ENCODE measurements around the gene SLC17A3. TPM values are rescaled to one million over a fixed set of nuclear protein-coding genes. Genes with fewer than 3 reads are reported as not detected.

The SLC17A3 gene
- total and polyA plus RNA-seq, 2 donors (not counting 1 experiment from before 2014, with no cell fraction given) = not detected

DNA sequence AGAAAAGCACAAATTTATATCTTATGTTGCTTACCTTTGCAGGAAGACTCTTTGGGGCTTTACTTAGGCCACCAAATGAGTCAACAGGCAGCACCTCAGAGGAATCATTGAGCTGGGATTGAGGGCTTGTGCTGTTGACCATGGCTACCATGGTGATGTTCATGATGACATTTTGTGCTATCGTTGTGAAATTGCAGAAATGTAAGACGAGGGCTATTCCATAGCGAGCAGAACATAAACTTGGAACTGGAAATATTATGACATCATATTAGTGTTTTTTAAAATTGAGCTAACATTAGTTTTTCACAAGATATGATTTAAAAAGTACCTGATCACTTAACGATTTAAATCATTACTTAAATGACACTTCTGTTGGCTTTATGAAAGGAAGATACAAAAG is 11.8 kb downstream of the SLC17A3 start:
- H3K4me3 ChIP-seq (ENCODE audit: control extremely low read depth in 1 of 5, extremely low read depth in 1 of 5, insufficient read depth in 1 of 5, low read depth in 2 of 5, low read length in 4 of 5) = no peak overlapping the region
- no peak overlapping the region for H3K4me2 ChIP-seq (replicated peaks; ENCODE audit: low read depth, low read length, poor library complexity, severe bottlenecking)
- H3K27me3 ChIP-seq (replicated peaks in 1 of 4; ENCODE audit: control extremely low read depth in 1 of 4, control insufficient read depth in 3 of 4, insufficient read depth in 4 of 4, low read length in 3 of 4) = peaks cover 0 to 11% (median 5%) of the 10 kb centered on the region in 4 experiments
- no peak overlapping the region for H3K9ac ChIP-seq (ENCODE audit: low read length)
- 100% methylated on average over 1 of the region's 4 CpGs for WGBS (ENCODE audit: insufficient coverage)
- no peaks in the 10 kb centered on the region for H4K20me1 ChIP-seq (ENCODE audit: control insufficient read depth, insufficient read depth, low read length, poor library complexity, severe bottlenecking)
- no peak overlapping the region for H3K27ac ChIP-seq (ENCODE audit: low read length in 2 of 2)
- H3K79me2 ChIP-seq (ENCODE audit: control insufficient read depth, insufficient read depth, low read length) = no peaks in the 10 kb centered on the region
- ChIA-PET CTCF (interaction anchor here (0.7 kb wide), 1 partner anchor 99 kb away, joined by 3 read pairs; no protein-coding TSS in a partner anchor), POLR2A (no interaction called here)
- no peaks in the 10 kb centered on the region for H3K9me3 ChIP-seq (ENCODE audit: control extremely low read depth in 1 of 3, control insufficient read depth in 2 of 3, insufficient read depth in 1 of 3, low read length in 2 of 3)
- no peaks in the 10 kb centered on the region for H3K36me3 ChIP-seq (replicated peaks in 1 of 2; ENCODE audit: control extremely low read depth in 1 of 2, control insufficient read depth in 1 of 2, extremely low read depth in 1 of 2, insufficient read depth in 2 of 2, low read length in 1 of 2)
- intact Hi-C loops (cut with micrococcal nuclease) = no loop called here
- H2AFZ ChIP-seq (ENCODE audit: insufficient read depth, low read depth, low read length, poor library complexity, severe bottlenecking) = no peak overlapping the region
- DNase-seq = no peak
- H3K27ac Mint-ChIP-seq = no peak overlapping the region
- no peaks in the 10 kb centered on the region for H3K9me3 Mint-ChIP-seq (ENCODE audit: insufficient read depth)
- H3K4me1 ChIP-seq (ENCODE audit: control insufficient read depth in 2 of 2, insufficient read depth in 2 of 2, low read length in 2 of 2) = no peaks in the 10 kb centered on the region
- H3K27me3 Mint-ChIP-seq = peaks cover 40% of the 10 kb centered on the region
- no peaks in the 10 kb centered on the region for H3K4me1 Mint-ChIP-seq
- H3K4me3 Mint-ChIP-seq = no peak overlapping the region
- no peak for TF ChIP-seq EZH2 (IDR thresholded peaks at IDR 0.05; ENCODE audit: borderline replicate concordance, insufficient read depth, low read depth, low read length, poor library complexity, severe bottlenecking)
- TF ChIP-seq, protein P1, sequence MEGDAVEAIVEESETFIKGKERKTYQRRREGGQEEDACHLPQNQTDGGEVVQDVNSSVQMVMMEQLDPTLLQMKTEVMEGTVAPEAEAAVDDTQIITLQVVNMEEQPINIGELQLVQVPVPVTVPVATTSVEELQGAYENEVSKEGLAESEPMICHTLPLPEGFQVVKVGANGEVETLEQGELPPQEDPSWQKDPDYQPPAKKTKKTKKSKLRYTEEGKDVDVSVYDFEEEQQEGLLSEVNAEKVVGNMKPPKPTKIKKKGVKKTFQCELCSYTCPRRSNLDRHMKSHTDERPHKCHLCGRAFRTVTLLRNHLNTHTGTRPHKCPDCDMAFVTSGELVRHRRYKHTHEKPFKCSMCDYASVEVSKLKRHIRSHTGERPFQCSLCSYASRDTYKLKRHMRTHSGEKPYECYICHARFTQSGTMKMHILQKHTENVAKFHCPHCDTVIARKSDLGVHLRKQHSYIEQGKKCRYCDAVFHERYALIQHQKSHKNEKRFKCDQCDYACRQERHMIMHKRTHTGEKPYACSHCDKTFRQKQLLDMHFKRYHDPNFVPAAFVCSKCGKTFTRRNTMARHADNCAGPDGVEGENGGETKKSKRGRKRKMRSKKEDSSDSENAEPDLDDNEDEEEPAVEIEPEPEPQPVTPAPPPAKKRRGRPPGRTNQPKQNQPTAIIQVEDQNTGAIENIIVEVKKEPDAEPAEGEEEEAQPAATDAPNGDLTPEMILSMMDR (IDR thresholded peaks at IDR 0.05) = no peak
- ATAC-seq (ENCODE audit: low read depth) = no peak

DNA sequence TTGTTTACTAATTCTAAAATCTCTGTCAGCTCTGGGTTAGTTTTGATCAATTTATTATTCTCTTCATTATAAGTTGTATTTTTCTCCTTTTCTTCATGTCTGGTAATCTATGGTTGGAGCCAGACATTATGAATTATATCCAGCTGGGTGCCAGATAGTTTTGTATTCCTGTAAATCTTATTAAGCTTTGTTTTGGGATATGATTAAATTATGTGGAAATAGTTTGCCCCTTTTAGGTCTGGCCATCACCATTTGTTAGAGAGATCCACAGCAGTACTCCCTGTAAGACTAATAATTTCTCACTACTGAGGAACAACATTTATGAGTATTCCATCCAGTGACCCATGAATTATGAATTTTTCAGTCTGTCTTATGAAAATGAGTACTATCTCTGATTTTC is 21.3 kb downstream of the SLC17A3 start:
- Histone ChIP-seq H3K4me1 (ENCODE audit: control insufficient read depth in 2 of 2, insufficient read depth in 2 of 2, low read length in 2 of 2) (no peaks in the 10 kb centered on the region), H2AFZ (ENCODE audit: insufficient read depth, low read depth, low read length, poor library complexity, severe bottlenecking) (no peak overlapping the region), H3K79me2 (ENCODE audit: control insufficient read depth, insufficient read depth, low read length) (no peaks in the 10 kb centered on the region), H3K4me2 (replicated peaks; ENCODE audit: low read depth, low read length, poor library complexity, severe bottlenecking) (no peak overlapping the region), H3K36me3 (replicated peaks in 1 of 2; ENCODE audit: control extremely low read depth in 1 of 2, control insufficient read depth in 1 of 2, extremely low read depth in 1 of 2, insufficient read depth in 2 of 2, low read length in 1 of 2) (no peaks in the 10 kb centered on the region), H3K9me3 (ENCODE audit: control extremely low read depth in 1 of 3, control insufficient read depth in 2 of 3, insufficient read depth in 1 of 3, low read length in 2 of 3) (no peaks in the 10 kb centered on the region), H4K20me1 (ENCODE audit: control insufficient read depth, insufficient read depth, low read length, poor library complexity, severe bottlenecking) (no peaks in the 10 kb centered on the region), H3K27ac (ENCODE audit: low read length in 2 of 2) (no peak overlapping the region), H3K4me3 (ENCODE audit: control extremely low read depth in 1 of 5, extremely low read depth in 1 of 5, insufficient read depth in 1 of 5, low read depth in 2 of 5, low read length in 4 of 5) (no peak overlapping the region), H3K27me3 (replicated peaks in 1 of 4; ENCODE audit: control extremely low read depth in 1 of 4, control insufficient read depth in 3 of 4, insufficient read depth in 4 of 4, low read length in 3 of 4) (peaks cover 0 to 2% (median 0%) of the 10 kb centered on the region in 4 experiments), H3K9ac (ENCODE audit: low read length) (no peak overlapping the region)
- no peak for DNase-seq
- Mint-ChIP-seq H3K9me3 (ENCODE audit: insufficient read depth) (no peaks in the 10 kb centered on the region), H3K4me1 (no peaks in the 10 kb centered on the region), H3K27ac (no peak overlapping the region), H3K4me3 (no peak overlapping the region), H3K27me3 (peaks cover 14% of the 10 kb centered on the region)
- intact Hi-C loops (cut with micrococcal nuclease) = no loop called here
- CTCF ChIA-PET = no interaction called here
- TF ChIP-seq, protein P1 (IDR thresholded peaks at IDR 0.05) = no peak
- no peak for TF ChIP-seq EZH2 (IDR thresholded peaks at IDR 0.05; ENCODE audit: borderline replicate concordance, insufficient read depth, low read depth, low read length, poor library complexity, severe bottlenecking)
- ATAC-seq (ENCODE audit: low read depth) = no peak
- POLR2A ChIA-PET = no interaction called here
